PC-9 (cell line): ENCODE measurements around the gene CYP3A7. TPM values are rescaled to one million over a fixed set of nuclear protein-coding genes. Genes with fewer than 3 reads are reported as not detected.
A peak's percentile ranks its signal among the peaks of the same experiment; 100 is the strongest.
"Not testable (repeated sequence)": the region's sequence is repeated elsewhere in the genome, so short reads cannot be mapped to it uniquely, and the experiment has no call there.

Source experiments
- BruUV-seq: library from RNA; stranded (reverse); fragments of 400-500 nt; replicated peaks from 2 replicates; lab custom pipeline; 2021; lab: Mats Ljungman, UMichigan
- CTCF ChIA-PET: fragments of 300-600 bp; sonication (Branson Sonifier 250); formaldehyde crosslinking; loops from one replicate; lab custom pipeline; 2022; ENCODE audit warnings: antibody characterized with exemption; lab: Charles Lee
- POLR2A ChIA-PET: fragments of 300-600 bp; sonication (Branson Sonifier 250); formaldehyde crosslinking; loops from one replicate; lab custom pipeline; 2022; ENCODE audit warnings: antibody characterized with exemption; ENCODE audit not compliant: unreplicated experiment; lab: Charles Lee
- DNase-seq, 2 experiments: peaks; one replicate each; pipeline versions ENCODE4 v3.0.0 to v3.0.0-alpha.2; 2015 to 2022; ENCODE audit warnings: mixed read lengths in 1 of 2
- H2AFZ ChIP-seq: fragments of 200-600 bp; sonication (generic); 2 replicates; pipeline ENCODE4 v1.8.1; 2017; ENCODE audit warnings: antibody characterized with exemption
- H3F3A ChIP-seq: fragments of 200-600 bp; sonication (generic); 2 replicates; pipeline ENCODE4 v1.8.1; 2017; ENCODE audit warnings: antibody characterized with exemption, mild to moderate bottlenecking, low read depth; ENCODE audit not compliant: insufficient read depth
- H3K27ac ChIP-seq: fragments of 200-600 bp; sonication (generic); 2 replicates; pipeline ENCODE4 v1.6.1; 2016; ENCODE audit warnings: mixed run types
- H3K27me3 ChIP-seq: fragments of 200-600 bp; sonication (generic); 2 replicates; pipeline ENCODE4 v1.6.1; 2016; ENCODE audit warnings: low read depth, mixed run types; ENCODE audit not compliant: insufficient read depth
- H3K36me3 ChIP-seq: fragments of 200-600 bp; sonication (generic); 2 replicates; pipeline ENCODE4 v1.6.1; 2016; ENCODE audit warnings: low read depth, mixed run types
- H3K4me1 ChIP-seq: fragments of 200-600 bp; sonication (generic); replicated peaks from 2 replicates; pipeline ENCODE4 v1.6.1; 2016; ENCODE audit warnings: mixed run types; ENCODE audit not compliant: insufficient read depth
- H3K4me2 ChIP-seq: fragments of 200-600 bp; sonication (generic); 2 replicates; pipeline ENCODE4 v1.6.1; 2017; ENCODE audit warnings: mixed run types
- H3K4me3 ChIP-seq: fragments of 200-600 bp; sonication (generic); 2 replicates; pipeline ENCODE4 v1.6.1; 2016; ENCODE audit warnings: mixed run types
- H3K79me2 ChIP-seq: fragments of 200-600 bp; sonication (generic); 2 replicates; pipeline ENCODE4 v1.6.1; 2017; ENCODE audit warnings: low read depth, mixed run types
- H3K9me2 ChIP-seq: fragments of 200-600 bp; sonication (generic); 2 replicates; pipeline ENCODE4 v1.8.1; 2017; ENCODE audit warnings: mild to moderate bottlenecking; ENCODE audit not compliant: insufficient read depth
- H3K9me3 ChIP-seq: fragments of 200-600 bp; sonication (generic); 2 replicates; pipeline ENCODE4 v1.8.1; 2016; ENCODE audit warnings: low read depth; ENCODE audit not compliant: insufficient read depth
- H4K20me1 ChIP-seq: fragments of 200-600 bp; sonication (generic); 2 replicates; pipeline ENCODE4 v1.8.1; 2017; ENCODE audit not compliant: insufficient read depth
- CTCF ChIP-seq: fragments of 200-600 bp; sonication (generic); conservative IDR thresholded peaks from 2 replicates; pipeline ENCODE4 v1.6.1; 2017; ENCODE audit warnings: mixed run types, antibody characterized with exemption, mild to moderate bottlenecking, moderate library complexity
- EZH2 ChIP-seq: fragments of 200-600 bp; sonication (generic); IDR thresholded peaks from 2 replicates; pipeline ENCODE4 v1.8.0; 2017; ENCODE audit warnings: antibody characterized with exemption, low read depth
- intact Hi-C: fragments of 100-400 bp; cut with micrococcal nuclease; formaldehyde crosslinking; loops from one replicate; pipeline ENCODE4 v1.10.0; 2022; ENCODE audit not compliant: unreplicated experiment
- total RNA-seq: library from RNA; stranded (reverse); gene quantifications from 2 replicates; pipeline ENCODE4 v1.2.3, GENCODE V29; 2021

Gene CYP3A7
- total RNA-seq, 1 experiment from 2014 or later: not detected

GRCh38 chr7:99729486-99730237 lies 5.3 kb downstream of the CYP3A7 start:
- H3K27ac ChIP-seq: peak overlapping the region; percentile 75
- POLR2A ChIA-PET: interaction anchor here (0.6 to 0.7 kb wide), 3 partner anchors 109 to 1273 kb away, joined by 3 to 4 read pairs (median 3); partner anchors contain the start of gene TRIM4
- CTCF ChIA-PET: no interaction called here
- no peaks in the 10 kb centered on the region for H3K79me2 ChIP-seq
- peaks cover 42% of the 10 kb centered on the region for H3K4me1 ChIP-seq
- 0 out of 2 replicates have a peak overlapping the region, but pooled peaks have one; percentile 40 for H3K4me3 ChIP-seq
- H3K27me3 ChIP-seq: no peaks in the 10 kb centered on the region
- no peak for TF ChIP-seq EZH2
- intact Hi-C loops: no loop called here
- H3K4me2 ChIP-seq: peak overlapping the region; percentile 82
- H2AFZ ChIP-seq: no peak overlapping the region
- no peaks in the 10 kb centered on the region for H3K9me2 ChIP-seq
- H3K36me3 ChIP-seq: no peaks in the 10 kb centered on the region
- peak; percentile 69 to 96 for DNase-seq
- no TSS peak for BruUV-seq
- H3K9me3 ChIP-seq: no peaks in the 10 kb centered on the region
- H3F3A ChIP-seq: peaks cover 27% of the 10 kb centered on the region
- no peaks in the 10 kb centered on the region for H4K20me1 ChIP-seq

- DNase-seq: peak; percentile 33 to 81
- intact Hi-C loops: no loop called here
- H3K4me2 ChIP-seq: peak overlapping the region; percentile 82
These were observed 6.4 kb downstream of the CYP3A7 start for GRCh38 chr7:99728615-99729014.

GRCh38 chr7:99723201-99723600 lies 11.8 kb downstream of the CYP3A7 start:
- CTCF ChIA-PET, BruUV-seq, H3K9me2 ChIP-seq, H3K27me3 ChIP-seq, H3K4me2 ChIP-seq, H3K4me1 ChIP-seq, H3K9me3 ChIP-seq, H3K27ac ChIP-seq, H3K79me2 ChIP-seq, H4K20me1 ChIP-seq, H2AFZ ChIP-seq, H3K36me3 ChIP-seq, H3K4me3 ChIP-seq, POLR2A ChIA-PET, DNase-seq, H3F3A ChIP-seq, intact Hi-C loops: not testable (repeated sequence)

More at GRCh38 chr7:99728615-99729014, 6.4 kb downstream of the CYP3A7 start:
- POLR2A ChIA-PET: no interaction called here
- no TSS peak for BruUV-seq
- H3F3A ChIP-seq: peaks cover 27% of the 10 kb centered on the region
- H3K9me3 ChIP-seq: no peaks in the 10 kb centered on the region
- no peaks in the 10 kb centered on the region for H3K79me2 ChIP-seq
- peak overlapping the region; percentile 13; the same call in 1 of the 2 replicates for H3K4me3 ChIP-seq
- CTCF ChIA-PET: no interaction called here
- no peak overlapping the region for H2AFZ ChIP-seq
- peak overlapping the region; percentile 62 for H3K27ac ChIP-seq
- H4K20me1 ChIP-seq: no peaks in the 10 kb centered on the region
- no peaks in the 10 kb centered on the region for H3K27me3 ChIP-seq
- no peaks in the 10 kb centered on the region for H3K36me3 ChIP-seq
- H3K9me2 ChIP-seq: no peaks in the 10 kb centered on the region
- H3K4me1 ChIP-seq: peaks cover 42% of the 10 kb centered on the region
- TF ChIP-seq CTCF: no peak
- TF ChIP-seq EZH2: no peak

- TF ChIP-seq CTCF: no peak
- no peak for TF ChIP-seq EZH2
- Histone ChIP-seq H3K27me3 (no peaks in the 10 kb centered on the region), H3F3A (no peaks in the 10 kb centered on the region), H3K27ac (no peak overlapping the region), H4K20me1 (no peaks in the 10 kb centered on the region), H3K4me2 (no peak overlapping the region), H3K79me2 (no peaks in the 10 kb centered on the region), H3K9me2 (no peaks in the 10 kb centered on the region), H3K4me1 (no peaks in the 10 kb centered on the region), H2AFZ (no peak overlapping the region), H3K36me3 (no peaks in the 10 kb centered on the region), H3K9me3 (peaks cover 8% of the 10 kb centered on the region; the same call in 1 of the 2 replicates), H3K4me3 (no peak overlapping the region)
- ChIA-PET CTCF (interaction anchor here (0.6 kb wide), 1 partner anchor 1069 kb away, joined by 6 read pairs; no protein-coding TSS in a partner anchor), POLR2A (interaction anchor here (0.7 kb wide), 1 partner anchor 14 kb away, joined by 4 read pairs; no protein-coding TSS in a partner anchor)
- intact Hi-C loops: no loop called here
- DNase-seq: no peak
- no TSS peak for BruUV-seq
These were observed 14.0 kb downstream of the CYP3A7 start for GRCh38 chr7:99720800-99721595.
